ENCODE measurements around the gene HRC.
"Not testable (repeated sequence)": the region's sequence is repeated elsewhere in the genome, so short reads cannot be mapped to it uniquely, and the experiment has no call there.

Gene HRC, protein sequence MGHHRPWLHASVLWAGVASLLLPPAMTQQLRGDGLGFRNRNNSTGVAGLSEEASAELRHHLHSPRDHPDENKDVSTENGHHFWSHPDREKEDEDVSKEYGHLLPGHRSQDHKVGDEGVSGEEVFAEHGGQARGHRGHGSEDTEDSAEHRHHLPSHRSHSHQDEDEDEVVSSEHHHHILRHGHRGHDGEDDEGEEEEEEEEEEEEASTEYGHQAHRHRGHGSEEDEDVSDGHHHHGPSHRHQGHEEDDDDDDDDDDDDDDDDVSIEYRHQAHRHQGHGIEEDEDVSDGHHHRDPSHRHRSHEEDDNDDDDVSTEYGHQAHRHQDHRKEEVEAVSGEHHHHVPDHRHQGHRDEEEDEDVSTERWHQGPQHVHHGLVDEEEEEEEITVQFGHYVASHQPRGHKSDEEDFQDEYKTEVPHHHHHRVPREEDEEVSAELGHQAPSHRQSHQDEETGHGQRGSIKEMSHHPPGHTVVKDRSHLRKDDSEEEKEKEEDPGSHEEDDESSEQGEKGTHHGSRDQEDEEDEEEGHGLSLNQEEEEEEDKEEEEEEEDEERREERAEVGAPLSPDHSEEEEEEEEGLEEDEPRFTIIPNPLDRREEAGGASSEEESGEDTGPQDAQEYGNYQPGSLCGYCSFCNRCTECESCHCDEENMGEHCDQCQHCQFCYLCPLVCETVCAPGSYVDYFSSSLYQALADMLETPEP

DNA sequence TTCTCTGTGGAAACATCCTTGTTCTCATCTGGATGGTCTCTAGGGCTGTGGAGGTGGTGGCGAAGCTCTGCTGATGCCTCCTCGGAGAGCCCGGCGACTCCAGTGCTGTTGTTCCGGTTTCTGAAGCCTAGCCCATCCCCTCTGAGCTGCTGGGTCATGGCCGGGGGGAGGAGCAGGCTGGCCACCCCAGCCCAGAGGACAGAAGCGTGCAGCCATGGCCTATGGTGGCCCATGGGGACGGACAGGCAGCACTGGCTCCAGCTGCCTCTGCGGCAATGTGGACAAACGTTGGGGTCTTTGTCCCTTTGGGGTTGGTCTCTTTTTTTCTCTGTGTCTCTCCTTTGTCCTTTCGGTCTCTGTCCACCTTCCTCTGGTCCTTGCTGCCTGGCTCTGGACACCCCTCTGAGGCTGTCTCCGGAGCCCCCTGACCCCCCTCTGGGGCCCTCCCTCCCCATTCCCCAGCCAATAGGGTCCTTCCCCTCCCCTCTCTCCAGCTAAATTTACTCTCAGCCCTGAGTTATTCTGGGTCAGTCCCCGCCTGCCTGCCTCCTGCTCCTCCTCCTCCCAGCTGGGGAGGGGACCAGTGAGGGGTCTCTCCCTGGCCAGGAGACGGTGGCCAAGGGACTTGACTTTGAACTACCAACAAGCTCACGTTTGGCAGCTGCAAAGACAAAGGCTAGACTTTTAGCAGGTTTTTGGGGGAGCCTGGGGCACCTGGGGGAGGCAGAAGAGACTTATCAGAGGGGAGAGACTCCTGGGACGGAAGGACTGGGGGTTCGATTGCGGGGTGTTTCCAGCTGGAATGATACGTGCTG is at the start of gene HRC:
Gene HRC (minus strand): TSS at position 392 of the 815 bp plus-strand sequence. CDS start 159 bp downstream, at position 233.
- DNase-seq (ENCODE audit: low read depth in 2 of 2) = no peak

DNA sequence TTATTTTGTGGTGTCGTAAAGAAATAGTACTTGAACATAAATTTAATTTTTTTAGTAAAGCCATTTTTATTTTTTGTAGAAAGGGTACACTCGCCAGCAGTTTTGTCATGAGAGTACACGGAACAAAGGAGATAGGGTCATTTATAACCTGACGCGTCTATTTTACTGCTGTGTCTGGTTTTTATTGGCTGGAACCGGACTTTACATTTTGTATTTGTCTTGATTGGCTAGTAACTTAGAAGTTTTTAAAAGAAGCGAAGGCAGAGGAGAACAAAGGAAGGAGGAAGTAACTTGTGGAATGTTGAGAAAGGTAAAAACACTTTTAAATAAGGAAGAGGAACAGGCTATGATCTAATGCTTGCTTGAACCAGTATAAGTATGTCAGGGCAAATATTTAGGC is 45.8 kb upstream of the HRC start:
- DNase-seq (ENCODE audit: low read depth in 2 of 2) = no peak

DNA sequence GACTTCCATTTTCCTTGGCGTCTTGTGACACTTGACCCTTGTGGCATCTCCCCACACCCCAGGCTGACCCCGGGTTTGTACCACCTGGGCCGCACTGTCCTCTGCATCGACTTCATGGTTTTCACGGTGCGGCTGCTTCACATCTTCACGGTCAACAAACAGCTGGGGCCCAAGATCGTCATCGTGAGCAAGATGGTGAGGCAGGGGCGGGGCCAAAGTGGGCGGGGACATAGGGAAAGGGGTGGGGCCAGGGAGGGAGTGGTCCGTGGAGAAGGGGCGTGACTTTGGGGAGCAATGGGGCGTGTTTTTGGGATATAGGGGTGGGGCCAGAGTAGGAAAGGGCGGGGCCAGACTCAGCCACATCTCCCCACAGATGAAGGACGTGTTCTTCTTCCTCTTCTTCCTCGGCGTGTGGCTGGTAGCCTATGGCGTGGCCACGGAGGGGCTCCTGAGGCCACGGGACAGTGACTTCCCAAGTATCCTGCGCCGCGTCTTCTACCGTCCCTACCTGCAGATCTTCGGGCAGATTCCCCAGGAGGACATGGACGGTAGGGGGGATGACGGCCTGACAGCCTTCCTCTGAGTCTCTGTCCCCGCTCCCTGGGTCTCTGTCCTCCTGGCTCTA is 45.2 kb upstream of the HRC start:
- DNase-seq (ENCODE audit: low read depth in 2 of 2) = peak in 1 of 2 donors; percentile 42

DNA sequence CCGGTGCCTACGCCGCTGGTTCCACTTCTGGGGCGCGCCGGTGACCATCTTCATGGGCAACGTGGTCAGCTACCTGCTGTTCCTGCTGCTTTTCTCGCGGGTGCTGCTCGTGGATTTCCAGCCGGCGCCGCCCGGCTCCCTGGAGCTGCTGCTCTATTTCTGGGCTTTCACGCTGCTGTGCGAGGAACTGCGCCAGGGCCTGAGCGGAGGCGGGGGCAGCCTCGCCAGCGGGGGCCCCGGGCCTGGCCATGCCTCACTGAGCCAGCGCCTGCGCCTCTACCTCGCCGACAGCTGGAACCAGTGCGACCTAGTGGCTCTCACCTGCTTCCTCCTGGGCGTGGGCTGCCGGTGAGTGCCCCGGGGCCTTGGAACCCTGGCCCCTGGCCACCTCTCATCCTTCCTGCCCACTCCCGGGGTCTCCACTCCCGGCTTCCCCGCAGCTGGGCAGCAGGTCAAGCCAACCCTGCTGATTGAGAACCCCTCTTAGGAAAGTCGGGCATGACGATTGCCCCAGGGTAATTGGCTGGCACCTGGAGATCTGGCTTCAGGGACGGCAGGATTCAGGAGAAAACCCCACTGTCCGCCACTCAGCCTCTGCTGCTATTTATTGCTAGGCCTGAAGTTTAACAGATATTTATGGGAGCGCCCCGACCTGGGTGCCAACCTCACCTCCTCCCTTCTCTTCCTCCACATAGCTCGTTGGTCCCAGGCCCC is 41.5 kb upstream of the HRC start:
- DNase-seq (ENCODE audit: low read depth in 2 of 2) = no peak

DNA sequence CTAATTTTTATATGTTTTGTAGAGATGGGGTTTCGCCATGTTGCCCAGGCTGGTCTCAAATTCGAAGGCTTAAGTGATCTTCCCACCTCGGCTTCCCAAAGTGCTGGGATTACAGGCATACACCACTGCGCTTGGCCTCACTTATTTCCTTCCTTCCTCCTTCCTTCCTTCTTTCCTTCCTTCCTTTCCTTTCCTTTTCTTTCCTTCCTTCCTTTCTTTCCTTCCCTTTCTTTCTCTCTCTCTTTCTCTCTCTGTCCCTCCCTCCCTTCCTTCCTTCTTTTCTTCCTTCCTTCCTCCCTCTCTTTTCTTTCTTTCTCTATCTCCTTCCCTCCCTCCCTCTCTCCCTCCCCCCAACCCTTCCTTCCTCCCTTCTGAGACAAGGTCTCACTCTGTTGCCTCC is 39.2 kb upstream of the HRC start:
- DNase-seq (ENCODE audit: low read depth in 2 of 2) = no peak

DNA sequence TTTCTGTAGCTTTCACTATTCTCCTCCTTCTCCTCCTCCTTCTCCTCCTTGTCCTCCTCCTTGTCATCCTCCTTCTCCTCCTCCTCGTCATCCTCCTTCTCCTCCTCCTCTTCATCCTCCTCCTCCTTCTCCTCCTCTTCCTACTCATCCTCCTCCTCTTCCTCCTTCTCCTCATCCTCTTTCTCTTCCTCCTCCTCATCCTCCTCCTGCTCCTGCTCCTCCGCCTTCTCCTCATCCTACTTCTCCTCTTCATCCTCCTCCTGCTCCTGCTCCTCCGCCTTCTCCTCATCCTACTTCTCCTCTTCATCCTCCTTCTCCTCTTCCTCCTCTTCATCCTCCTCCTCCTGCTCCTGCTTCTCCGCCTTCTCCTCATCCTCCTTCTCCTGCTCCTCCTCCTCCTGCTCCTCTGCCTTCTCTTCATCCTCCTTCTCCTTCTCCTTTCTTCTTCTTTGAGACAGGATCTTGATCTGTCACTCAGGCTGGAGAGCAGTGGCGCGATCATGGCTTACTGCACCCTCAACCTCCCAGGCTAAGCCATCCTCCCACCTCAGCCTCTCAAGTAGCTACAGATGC is 38.7 kb upstream of the HRC start:
- DNase-seq (ENCODE audit: low read depth in 2 of 2) = no peak

DNA sequence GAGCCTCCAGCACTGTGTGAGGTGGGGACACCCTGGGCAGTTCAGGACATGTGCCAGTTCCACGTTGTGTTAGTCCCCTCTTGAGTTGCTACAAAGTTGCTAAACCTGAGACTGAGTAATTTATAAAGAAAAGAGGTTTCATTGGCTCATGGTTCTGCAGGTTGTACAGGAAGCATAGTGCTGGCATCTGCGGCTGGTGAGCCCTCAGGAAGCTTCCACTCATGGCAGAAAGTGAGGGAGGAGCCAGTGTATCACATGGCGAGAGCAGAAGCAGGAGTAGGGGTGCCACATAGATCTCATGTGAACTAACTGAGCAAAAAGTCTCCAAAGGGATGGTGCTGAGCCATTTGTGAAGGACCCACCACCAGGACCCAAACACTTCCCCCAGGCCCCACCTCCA is 35.6 kb upstream of the HRC start:
- DNase-seq (ENCODE audit: low read depth in 2 of 2) = no peak

DNA sequence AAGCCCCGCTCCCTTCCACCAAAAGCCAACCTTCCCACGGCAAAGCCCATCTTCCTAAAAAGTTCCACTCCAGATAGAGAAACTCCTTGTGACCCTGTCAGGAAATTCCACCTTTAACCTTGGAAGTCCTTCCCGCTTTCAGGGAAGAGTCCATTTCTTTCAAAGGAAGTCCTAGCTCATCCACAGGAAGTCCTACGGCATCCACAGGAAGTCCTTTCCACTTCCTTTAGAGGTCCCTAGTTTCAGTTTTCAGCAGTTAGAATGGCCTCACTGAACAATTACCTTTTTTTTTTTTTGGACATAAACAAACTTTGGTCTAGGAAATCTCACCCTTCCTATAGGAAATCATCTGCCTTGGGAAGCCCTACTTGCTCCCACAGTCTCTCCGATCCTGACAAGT is 34.1 kb upstream of the HRC start:
- no peak for DNase-seq (ENCODE audit: low read depth in 2 of 2)

DNA sequence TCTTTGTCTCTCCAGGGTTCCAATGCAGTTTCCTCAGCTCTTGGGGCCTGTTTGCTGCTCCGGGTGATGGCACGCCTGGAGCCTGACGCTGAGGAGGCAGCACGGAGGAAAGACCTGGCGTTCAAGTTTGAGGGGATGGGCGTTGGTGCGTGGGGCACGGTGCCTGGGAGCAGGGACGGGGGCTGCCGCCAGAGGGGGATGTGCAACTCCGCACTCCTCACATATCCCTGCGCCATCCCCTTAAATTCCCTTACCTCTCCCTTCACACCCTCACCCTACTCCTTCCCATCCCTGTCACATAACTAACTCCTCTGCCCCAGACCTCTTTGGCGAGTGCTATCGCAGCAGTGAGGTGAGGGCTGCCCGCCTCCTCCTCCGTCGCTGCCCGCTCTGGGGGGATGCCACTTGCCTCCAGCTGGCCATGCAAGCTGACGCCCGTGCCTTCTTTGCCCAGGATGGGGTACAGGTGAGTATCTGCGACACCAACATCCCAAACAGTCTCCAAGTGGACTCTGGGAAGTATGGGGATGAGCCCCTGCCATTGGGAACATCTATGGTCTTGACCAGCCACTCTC is 33.5 kb upstream of the HRC start:
- no peak for DNase-seq (ENCODE audit: low read depth in 2 of 2)

DNA sequence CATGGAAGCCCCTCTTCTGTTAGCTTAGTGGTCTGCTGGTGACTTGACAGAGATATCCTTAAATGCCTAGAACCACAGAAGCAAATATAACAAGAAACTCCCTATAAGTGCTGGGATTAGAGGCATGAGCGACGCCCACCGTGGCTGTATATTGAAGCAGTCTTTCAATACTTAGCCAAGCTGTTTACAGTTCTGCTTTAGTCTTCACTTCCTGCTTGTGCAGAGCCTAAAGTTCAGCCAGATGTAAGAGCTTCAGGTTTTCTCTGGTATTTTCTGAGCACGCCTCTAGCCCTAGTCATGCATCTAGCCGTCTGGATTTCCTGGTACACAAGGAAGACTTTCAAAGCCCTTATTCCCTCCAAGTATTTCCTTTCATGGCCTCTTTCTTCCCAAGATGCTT is 30.9 kb upstream of the HRC start:
- no peak for DNase-seq (ENCODE audit: low read depth in 2 of 2)

DNA sequence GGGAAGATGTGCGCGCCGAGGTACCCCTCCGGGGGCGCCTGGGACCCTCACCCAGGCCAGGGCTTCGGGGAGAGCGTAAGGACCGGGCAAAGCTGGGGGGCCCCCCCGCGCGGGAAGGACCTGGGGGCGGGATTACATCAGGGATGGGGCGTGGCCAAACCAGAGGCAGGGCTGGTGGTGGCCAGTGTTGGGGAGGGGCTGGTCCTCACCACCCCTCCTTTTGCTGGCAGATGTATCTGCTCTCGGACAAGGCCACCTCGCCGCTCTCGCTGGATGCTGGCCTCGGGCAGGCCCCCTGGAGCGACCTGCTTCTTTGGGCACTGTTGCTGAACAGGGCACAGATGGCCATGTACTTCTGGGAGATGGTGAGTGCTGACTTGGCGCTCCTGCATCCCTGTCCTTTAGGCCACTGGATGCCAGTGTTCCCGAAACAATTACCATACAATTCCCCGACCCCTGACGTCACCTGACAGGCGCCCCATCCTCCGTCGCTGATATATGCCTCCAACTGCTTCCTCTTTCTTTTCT is 27.7 kb upstream of the HRC start:
- DNase-seq (ENCODE audit: low read depth in 2 of 2) = no peak

DNA sequence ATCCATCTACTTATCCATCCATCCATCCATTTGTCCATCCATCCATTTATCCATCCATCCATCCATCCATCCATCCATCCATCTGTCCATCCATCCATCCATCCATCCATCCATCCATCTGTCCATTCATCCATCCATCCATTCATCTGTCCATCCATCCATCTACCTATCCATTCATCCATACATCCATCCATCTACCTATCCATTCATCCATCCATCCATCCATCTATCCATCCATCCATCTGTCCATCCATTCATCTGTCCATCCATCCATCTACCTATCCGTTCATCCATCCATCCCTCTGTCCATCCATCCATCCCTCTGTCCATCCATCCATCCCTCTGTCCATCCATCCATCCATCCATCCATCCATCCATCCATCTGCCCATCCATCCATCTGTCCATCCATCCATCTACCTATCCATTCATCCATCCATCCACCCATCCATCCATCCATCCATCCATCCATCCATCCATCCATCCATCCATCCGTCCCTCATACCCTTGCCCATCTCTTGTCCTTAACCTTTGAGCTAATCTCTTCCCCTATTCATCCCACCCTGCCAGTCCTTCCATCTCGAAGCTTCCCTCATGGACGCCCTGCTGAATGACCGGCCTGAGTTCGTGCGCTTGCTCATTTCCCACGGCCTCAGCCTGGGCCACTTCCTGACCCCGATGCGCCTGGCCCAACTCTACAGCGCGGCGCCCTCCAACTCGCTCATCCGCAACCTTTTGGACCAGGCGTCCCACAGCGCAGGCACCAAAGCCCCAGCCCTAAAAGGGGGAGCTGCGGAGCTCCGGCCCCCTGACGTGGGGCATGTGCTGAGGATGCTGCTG is 27.0 kb upstream of the HRC start:
- DNase-seq (ENCODE audit: low read depth in 2 of 2) = not testable (repeated sequence)

DNA sequence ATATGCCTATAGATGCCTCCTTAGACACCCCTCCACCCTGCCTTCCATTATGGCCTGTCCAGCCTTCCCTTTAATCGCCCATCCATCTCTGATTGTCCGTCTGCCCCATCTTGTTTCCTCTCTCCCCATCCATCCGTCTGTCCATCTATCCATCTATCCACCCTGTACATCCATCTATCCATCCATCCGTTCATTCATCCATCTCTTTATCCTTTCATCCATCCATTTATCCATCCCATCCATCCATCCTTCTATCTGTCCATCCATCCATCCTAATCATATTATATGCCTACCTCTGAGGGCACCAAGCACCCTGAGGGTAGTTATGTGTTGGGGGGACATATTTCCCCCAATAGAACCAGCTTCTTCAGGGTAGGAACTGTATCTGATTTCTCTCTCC is 25.5 kb upstream of the HRC start:
- DNase-seq (ENCODE audit: low read depth in 2 of 2) = no peak

DNA sequence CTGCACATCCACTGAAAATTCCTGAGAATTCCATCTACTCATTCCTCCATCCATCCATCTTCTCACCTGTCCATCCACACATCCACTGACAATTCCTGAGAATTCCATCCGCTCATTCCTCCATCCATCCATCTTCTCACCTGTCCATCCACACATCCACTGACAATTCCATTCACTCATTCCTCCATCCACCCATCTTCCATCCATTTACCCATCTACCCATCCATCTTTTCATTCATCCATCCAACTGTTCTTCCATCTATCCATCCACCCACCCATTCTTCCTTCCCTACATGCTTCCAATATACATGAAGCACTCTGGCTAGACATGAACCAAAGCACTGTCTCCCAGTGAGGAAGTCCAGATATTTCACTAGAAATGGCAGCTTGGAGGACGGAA is 18.0 kb upstream of the HRC start:
- no peak for DNase-seq (ENCODE audit: low read depth in 2 of 2)

DNA sequence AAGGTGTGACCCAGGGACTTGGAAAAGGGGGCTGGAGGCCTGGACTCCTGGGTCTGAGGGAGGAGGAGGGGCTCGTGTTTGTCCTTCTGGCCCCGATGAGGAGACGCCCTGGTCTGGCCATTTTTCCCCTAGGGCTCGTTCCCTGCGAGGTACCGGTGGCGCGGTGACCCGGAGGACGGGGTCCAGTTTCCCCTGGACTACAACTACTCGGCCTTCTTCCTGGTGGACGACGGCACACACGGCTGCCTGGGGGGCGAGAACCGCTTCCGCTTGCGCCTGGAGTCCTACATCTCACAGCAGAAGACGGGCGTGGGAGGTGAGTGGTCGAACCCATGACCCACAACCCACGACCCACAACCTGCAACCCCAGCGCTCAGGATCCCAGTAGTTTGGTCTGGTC is 13.2 kb upstream of the HRC start:
- DNase-seq (ENCODE audit: low read depth in 2 of 2) = no peak

DNA sequence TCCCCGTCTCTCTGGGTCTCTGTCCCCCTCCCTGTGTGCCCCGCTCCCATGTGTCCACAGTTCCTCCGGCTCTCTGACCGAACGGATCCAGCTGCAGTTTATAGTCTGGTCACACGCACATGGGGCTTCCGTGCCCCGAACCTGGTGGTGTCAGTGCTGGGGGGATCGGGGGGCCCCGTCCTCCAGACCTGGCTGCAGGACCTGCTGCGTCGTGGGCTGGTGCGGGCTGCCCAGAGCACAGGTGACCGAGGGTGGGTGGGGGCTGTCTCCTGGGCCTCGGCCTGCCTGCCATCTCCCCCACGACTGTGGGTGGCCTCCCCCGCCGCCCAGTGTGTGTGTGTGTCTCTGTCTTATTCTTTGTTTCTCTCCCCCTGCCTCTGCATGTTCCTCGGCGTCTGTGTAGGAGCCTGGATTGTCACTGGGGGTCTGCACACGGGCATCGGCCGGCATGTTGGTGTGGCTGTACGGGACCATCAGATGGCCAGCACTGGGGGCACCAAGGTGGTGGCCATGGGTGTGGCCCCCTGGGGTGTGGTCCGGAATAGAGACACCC is 12.7 kb upstream of the HRC start:
- DNase-seq (ENCODE audit: low read depth in 2 of 2) = no peak

DNA sequence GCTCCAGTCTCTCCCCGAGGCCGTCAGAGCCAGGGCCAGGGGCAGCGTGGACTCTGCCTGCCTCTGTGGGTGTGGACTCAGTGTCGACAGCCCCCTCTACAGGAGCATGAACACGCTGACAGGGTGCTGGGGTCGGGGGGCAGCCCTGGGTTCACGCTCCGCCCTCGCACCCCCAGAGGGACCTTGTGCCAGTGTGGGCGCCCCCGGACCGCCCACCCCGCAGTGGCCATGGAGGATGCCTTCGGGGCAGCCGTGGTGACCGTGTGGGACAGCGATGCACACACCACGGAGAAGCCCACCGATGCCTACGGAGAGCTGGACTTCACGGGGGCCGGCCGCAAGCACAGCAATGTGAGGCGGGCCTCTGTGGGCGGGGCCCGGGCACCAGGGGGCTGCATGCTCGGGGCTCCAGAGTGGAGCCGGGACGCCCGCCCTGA is 10.7 kb upstream of the HRC start:
- DNase-seq (ENCODE audit: low read depth in 2 of 2) = no peak

DNA sequence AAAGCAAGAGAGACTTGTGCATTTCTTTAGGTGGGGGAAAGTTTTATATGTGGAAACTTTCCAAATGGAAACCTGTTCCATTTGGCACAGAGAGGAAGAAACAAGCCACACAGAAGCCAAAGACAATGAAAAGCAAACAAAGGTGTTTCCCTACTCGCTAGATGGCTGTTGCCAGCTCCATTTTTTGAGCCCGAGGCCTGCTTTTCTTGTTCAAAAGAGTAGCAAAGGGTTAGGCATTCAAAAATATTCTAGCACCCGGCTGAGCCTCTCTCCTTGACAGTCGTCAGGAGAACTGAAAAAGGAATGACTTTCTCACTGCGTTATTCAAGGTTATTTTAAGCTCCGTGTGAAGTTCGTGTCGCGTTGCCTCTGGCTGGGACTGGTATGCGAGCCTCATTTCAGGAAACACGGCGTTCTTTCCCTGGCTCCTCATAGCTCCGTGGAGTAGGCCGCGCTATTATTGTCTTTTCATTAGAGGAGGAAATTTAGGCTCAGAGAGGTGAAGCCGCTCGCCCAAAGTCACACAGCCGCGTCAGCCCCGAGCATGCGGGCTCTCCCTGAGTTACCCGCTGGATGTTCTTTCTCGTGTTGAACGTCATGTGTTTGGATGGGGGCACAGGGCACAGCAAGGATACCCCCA is 10.0 kb upstream of the HRC start:
- DNase-seq (ENCODE audit: low read depth in 2 of 2) = no peak

DNA sequence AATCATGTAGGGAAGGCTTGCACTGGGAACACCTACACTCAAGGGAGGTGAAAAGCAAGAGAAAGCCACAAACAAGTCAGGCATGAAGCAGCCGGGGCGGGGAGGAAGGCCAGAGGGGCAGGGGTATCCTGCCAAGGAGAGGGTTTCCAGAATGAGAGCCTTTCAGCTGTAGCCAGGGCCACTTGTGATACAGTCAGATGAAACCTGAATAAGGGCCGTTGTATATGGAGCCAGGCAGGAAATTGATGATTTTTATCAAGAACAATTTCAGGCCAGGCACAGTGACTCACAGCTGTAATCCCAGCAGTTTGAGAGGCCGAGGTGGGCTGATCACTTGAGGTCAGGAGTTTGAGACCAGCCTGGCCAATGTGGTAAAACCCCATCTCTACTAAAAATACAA is 6.8 kb upstream of the HRC start:
- DNase-seq (ENCODE audit: low read depth in 2 of 2) = no peak

All from stimulated activated CD4-positive, alpha-beta T cell treated with anti-CD3 and anti-CD28 coated beads, Interleukin-4, amount 100 ng/mL, for 48 hours (primary cell).